ENCODE measurements around the gene ZNF584. TPM values are rescaled to one million over a fixed set of nuclear protein-coding genes. Genes with fewer than 3 reads are reported as not detected.
A peak's percentile ranks its signal among the peaks of the same experiment; 100 is the strongest.

Gene ZNF584
- total RNA-seq, 1 donor from 2014 or later: 14.3 TPM

- no peak for DNase-seq
These were observed 22.4 kb upstream of the ZNF584 start for GRCh38 chr19:58385891-58386575.

- peak; percentile 95 for DNase-seq
These were observed 21.7 kb upstream of the ZNF584 start, which contains the start of gene RPS5 for GRCh38 chr19:58386576-58387337. Gene RPS5, plus strand, starts transcription at chr19:58387269. Its CDS starts 869 bp downstream, at chr19:58388138.

- no peak for DNase-seq
These were observed 20.9 kb upstream of the ZNF584 start for GRCh38 chr19:58387338-58388174.

GRCh38 chr19:58388175-58388526, 20.3 kb upstream of the ZNF584 start:
- DNase-seq: no peak

GRCh38 chr19:58392945-58393724, 15.3 kb upstream of the ZNF584 start:
- no peak for DNase-seq

GRCh38 chr19:58393725-58394033, 14.8 kb upstream of the ZNF584 start:
- DNase-seq: no peak

GRCh38 chr19:58394821-58395219, 13.6 kb upstream of the ZNF584 start:
- no peak for DNase-seq

GRCh38 chr19:58395220-58395978, 13.1 kb upstream of the ZNF584 start, which contains the start of gene RNF225:
Gene RNF225, plus strand, starts transcription at chr19:58395656. Its CDS starts 434 bp downstream, at chr19:58396090.
- no peak for DNase-seq

- no peak for DNase-seq
These were observed 12.3 kb upstream of the ZNF584 start for GRCh38 chr19:58395979-58396627.

- DNase-seq: no peak
These were observed 11.5 kb upstream of the ZNF584 start for GRCh38 chr19:58396691-58397532.

GRCh38 chr19:58397533-58398037, 10.9 kb upstream of the ZNF584 start:
- DNase-seq: no peak

GRCh38 chr19:58398087-58398486, 10.4 kb upstream of the ZNF584 start:
- no peak for DNase-seq

GRCh38 chr19:58398545-58398944, 9.9 kb upstream of the ZNF584 start:
- DNase-seq: no peak

GRCh38 chr19:58399903-58400302, 8.5 kb upstream of the ZNF584 start:
- no peak for DNase-seq

GRCh38 chr19:58400316-58400915, 8.0 kb upstream of the ZNF584 start:
- DNase-seq: peak; percentile 38

- DNase-seq: peak; percentile 99
These were observed 7.3 kb upstream of the ZNF584 start for GRCh38 chr19:58400916-58401839.

- no peak for DNase-seq
These were observed 6.5 kb upstream of the ZNF584 start for GRCh38 chr19:58401840-58402421.

Data from occipital lobe (tissue), 2 donors.